ENCODE results near the gene NRCAM.
"Not testable (repeated sequence)": the region's sequence is repeated elsewhere in the genome, so short reads cannot be mapped to it uniquely, and the experiment has no call there.

NRCAM gene

GRCh38 chr7:108284349-108285002, 171.8 kb downstream of the NRCAM start:
- Mint-ChIP-seq H3K27me3 (peaks cover 3% of the 10 kb centered on the region), H3K36me3 (ENCODE audit: low read depth) (no peaks in the 10 kb centered on the region), H3K9me3 (no peaks in the 10 kb centered on the region), H3K4me3 (no peak overlapping the region), H3K4me1 (ENCODE audit: low read depth) (no peaks in the 10 kb centered on the region), H3K27ac (no peak overlapping the region)
- intact Hi-C loops (cut with micrococcal nuclease): no loop called here

- no peaks in the 10 kb centered on the region for H3K4me1 Mint-ChIP-seq (ENCODE audit: low read depth)
- intact Hi-C loops (cut with micrococcal nuclease): no loop called here
- H3K9me3 Mint-ChIP-seq: no peaks in the 10 kb centered on the region
- H3K27me3 Mint-ChIP-seq: peaks cover 3% of the 10 kb centered on the region
- H3K4me3 Mint-ChIP-seq: no peak overlapping the region
- H3K36me3 Mint-ChIP-seq (ENCODE audit: low read depth): no peaks in the 10 kb centered on the region
- no peak overlapping the region for H3K27ac Mint-ChIP-seq
Observed at GRCh38 chr7:108283252-108283651, 173.0 kb downstream of the NRCAM start.

- no peak overlapping the region for H3K4me3 Mint-ChIP-seq
- intact Hi-C loops (cut with micrococcal nuclease): no loop called here
Observed at GRCh38 chr7:108282427-108282996, 173.7 kb downstream of the NRCAM start.

DNA sequence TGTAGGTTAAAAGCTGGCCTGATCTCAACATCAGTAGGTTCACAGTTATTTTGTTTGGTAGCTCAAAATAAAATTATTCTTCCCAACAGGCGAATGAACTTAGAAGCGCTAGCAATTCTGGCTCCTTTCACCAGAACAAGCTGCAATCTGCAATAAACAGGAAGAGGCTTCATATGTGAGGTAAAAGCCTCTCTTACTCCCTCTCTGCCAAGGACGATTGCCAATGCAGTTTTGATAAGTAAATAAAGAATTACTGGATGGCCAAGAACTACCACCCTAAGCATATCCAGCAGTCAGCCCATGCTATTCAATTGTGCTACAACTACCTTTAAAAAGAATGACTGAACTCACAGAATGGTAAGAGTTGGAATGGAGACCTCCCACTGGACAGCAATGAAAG, 176.1 kb downstream of the NRCAM start:
- Mint-ChIP-seq H3K4me3 (no peak overlapping the region), H3K4me1 (ENCODE audit: low read depth) (no peaks in the 10 kb centered on the region), H3K36me3 (ENCODE audit: low read depth) (no peaks in the 10 kb centered on the region), H3K9me3 (peaks cover 23% of the 10 kb centered on the region), H3K27ac (no peak overlapping the region), H3K27me3 (peaks cover 3% of the 10 kb centered on the region)
- intact Hi-C loops (cut with micrococcal nuclease): no loop called here

More at GRCh38 chr7:108282427-108282996, 173.7 kb downstream of the NRCAM start:
- H3K36me3 Mint-ChIP-seq (ENCODE audit: low read depth): no peaks in the 10 kb centered on the region
- H3K9me3 Mint-ChIP-seq: peaks cover 3% of the 10 kb centered on the region
- peaks cover 3% of the 10 kb centered on the region for H3K27me3 Mint-ChIP-seq
- no peak overlapping the region for H3K27ac Mint-ChIP-seq
- no peaks in the 10 kb centered on the region for H3K4me1 Mint-ChIP-seq (ENCODE audit: low read depth)

DNA sequence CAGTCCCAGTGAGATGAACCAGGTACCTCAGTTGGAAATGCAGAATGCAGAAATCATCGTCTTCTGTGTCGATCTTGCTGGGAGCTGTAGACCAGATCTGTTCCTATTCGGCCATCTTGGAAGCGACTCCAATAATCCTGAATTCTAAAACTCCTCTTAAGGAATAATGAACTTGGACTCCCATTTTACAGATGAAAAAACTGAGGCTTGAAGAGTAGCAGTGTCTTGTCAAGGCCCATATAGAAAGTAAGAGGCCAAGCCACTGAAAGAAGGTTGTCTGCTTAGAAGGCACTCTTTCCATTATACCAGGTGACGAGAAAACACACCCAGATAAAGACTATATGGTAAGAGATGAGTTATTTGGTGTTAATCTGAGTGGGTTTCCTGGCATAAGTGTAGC, 177.5 kb downstream of the NRCAM start:
- no peaks in the 10 kb centered on the region for H3K27me3 Mint-ChIP-seq
- no peaks in the 10 kb centered on the region for H3K36me3 Mint-ChIP-seq (ENCODE audit: low read depth)
- no peak overlapping the region for H3K4me3 Mint-ChIP-seq
- H3K9me3 Mint-ChIP-seq: peaks cover 23% of the 10 kb centered on the region
- intact Hi-C loops (cut with micrococcal nuclease): no loop called here
- no peaks in the 10 kb centered on the region for H3K4me1 Mint-ChIP-seq (ENCODE audit: low read depth)
- no peak overlapping the region for H3K27ac Mint-ChIP-seq

- no peaks in the 10 kb centered on the region for H3K36me3 Mint-ChIP-seq (ENCODE audit: low read depth)
- H3K4me3 Mint-ChIP-seq: no peak overlapping the region
- H3K4me1 Mint-ChIP-seq (ENCODE audit: low read depth): no peaks in the 10 kb centered on the region
- no peak overlapping the region for H3K27ac Mint-ChIP-seq
- intact Hi-C loops (cut with micrococcal nuclease): no loop called here
- no peaks in the 10 kb centered on the region for H3K27me3 Mint-ChIP-seq
- peaks cover 23% of the 10 kb centered on the region for H3K9me3 Mint-ChIP-seq
Observed at GRCh38 chr7:108278281-108278680, 178.0 kb downstream of the NRCAM start.

GRCh38 chr7:108274447-108274846, 181.8 kb downstream of the NRCAM start:
- H3K27ac Mint-ChIP-seq; H3K36me3 Mint-ChIP-seq (ENCODE audit: low read depth); intact Hi-C loops (cut with micrococcal nuclease); H3K4me3 Mint-ChIP-seq; H3K27me3 Mint-ChIP-seq; H3K4me1 Mint-ChIP-seq (ENCODE audit: low read depth): not testable (repeated sequence)
- peaks cover 23% of the 10 kb centered on the region for H3K9me3 Mint-ChIP-seq

DNA sequence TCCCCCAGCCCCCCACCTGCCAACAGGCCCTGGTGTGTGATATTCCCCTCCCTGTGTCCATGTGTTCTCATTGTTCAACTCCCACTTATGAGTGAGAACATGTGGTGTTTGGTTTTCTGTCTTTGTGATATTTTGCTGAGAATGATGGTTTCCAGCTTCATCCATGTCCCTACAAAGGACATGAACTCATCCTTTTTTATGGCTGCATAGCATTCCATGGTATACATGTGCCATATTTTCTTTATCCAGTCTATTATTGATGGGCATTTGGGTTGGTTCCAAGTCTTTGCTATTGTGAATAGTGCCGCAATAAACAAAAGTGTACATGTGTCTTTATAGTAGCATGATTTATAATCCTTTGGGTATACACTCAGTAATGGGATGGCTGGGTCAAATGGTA, 183.3 kb downstream of the NRCAM start:
- H3K27me3 Mint-ChIP-seq; H3K36me3 Mint-ChIP-seq (ENCODE audit: low read depth); H3K4me3 Mint-ChIP-seq; H3K27ac Mint-ChIP-seq; H3K4me1 Mint-ChIP-seq (ENCODE audit: low read depth); intact Hi-C loops (cut with micrococcal nuclease): not testable (repeated sequence)
- peaks cover 23% of the 10 kb centered on the region for H3K9me3 Mint-ChIP-seq

DNA sequence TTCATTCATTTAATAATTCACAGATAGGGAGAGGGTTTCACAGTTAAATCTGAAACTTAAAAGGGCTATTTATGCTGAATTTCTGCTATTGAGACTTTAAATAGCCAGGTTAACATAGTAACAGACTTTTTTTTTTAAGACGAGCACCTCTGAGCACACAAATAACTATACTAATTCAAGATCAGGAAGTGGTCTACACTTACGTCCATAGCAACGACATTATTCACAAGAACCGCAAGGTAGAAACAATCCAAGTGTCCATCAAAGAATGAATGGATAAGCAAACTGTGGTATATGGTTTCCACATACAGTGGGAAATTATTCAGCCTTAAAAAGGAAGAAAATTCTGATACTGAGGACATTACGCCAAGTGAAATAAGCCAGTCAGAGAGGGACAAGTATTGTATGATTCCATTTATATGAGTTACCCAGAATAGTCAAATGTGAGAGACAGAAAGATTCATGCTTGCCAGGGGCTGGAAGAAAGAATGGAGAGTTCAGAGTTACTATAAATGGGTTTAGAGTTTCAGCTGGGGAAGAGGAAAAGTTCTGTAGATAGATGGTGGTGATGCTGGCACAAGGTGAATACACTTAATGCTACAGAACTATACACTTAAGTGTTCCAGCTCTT, 185.7 kb downstream of the NRCAM start:
- Mint-ChIP-seq H3K36me3 (ENCODE audit: low read depth) (no peaks in the 10 kb centered on the region), H3K4me1 (ENCODE audit: low read depth) (no peaks in the 10 kb centered on the region), H3K27ac (no peak overlapping the region), H3K4me3 (no peak overlapping the region), H3K9me3 (peaks cover under 1% of the 10 kb centered on the region), H3K27me3 (peaks cover 1% of the 10 kb centered on the region)
- intact Hi-C loops (cut with micrococcal nuclease): no loop called here

DNA sequence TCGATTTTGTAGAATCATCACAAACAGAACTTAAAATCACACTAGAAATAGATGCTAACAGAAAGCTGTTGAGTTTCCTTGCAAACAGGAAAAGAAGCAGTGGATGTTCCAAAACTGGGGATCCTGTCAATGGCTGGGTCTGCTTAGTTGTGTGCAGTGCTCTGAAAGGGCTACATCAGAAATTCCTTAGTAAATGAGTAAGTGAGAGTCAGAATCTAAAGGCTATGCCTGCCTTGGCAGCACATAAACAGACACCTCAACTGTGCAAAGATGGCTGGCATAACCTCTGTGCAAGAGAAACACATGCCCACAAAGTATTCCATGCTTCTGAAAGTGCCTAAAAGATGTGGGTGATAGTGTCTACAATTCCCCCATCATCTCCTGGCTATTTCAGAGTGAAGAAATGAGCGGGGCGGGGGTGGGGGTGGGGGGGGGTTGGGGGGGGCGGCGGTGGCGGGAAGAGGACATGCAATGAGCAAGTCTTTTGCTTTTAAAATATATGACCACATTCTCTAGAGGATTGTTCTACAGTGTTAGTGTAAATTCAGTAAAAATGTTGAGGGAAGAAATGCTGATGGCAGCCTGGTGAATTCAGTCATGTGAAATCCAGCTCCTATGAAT, 187.9 kb downstream of the NRCAM start:
- no peaks in the 10 kb centered on the region for H3K36me3 Mint-ChIP-seq (ENCODE audit: low read depth)
- H3K4me1 Mint-ChIP-seq (ENCODE audit: low read depth): no peaks in the 10 kb centered on the region
- H3K4me3 Mint-ChIP-seq: no peak overlapping the region
- no peak overlapping the region for H3K27ac Mint-ChIP-seq
- intact Hi-C loops (cut with micrococcal nuclease): no loop called here
- H3K27me3 Mint-ChIP-seq: peaks cover 1% of the 10 kb centered on the region
- no peaks in the 10 kb centered on the region for H3K9me3 Mint-ChIP-seq

GRCh38 chr7:108267615-108268014, 188.6 kb downstream of the NRCAM start:
- Mint-ChIP-seq H3K27me3 (peaks cover 1% of the 10 kb centered on the region), H3K9me3 (no peaks in the 10 kb centered on the region), H3K36me3 (ENCODE audit: low read depth) (no peaks in the 10 kb centered on the region), H3K4me1 (ENCODE audit: low read depth) (no peaks in the 10 kb centered on the region), H3K4me3 (no peak overlapping the region), H3K27ac (no peak overlapping the region)
- intact Hi-C loops (cut with micrococcal nuclease): no loop called here

DNA sequence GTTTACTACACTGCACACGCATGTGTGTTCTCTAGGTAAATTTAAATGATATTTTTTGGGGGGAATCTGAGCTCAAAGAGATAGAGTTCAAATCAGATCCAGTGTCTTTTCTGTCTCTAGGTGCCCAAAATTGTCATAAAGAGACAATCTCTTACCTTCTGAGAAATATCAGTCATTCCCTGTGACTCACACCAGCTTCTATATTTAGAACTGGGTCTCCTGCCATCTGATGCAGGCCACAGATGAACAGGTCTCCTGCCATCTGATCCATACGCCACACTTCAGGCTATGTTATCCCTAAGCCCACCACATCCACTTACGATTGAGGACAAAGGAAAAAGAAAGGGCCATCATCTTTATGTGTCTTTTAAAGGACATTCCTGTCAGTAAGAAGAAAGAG, 189.7 kb downstream of the NRCAM start:
- Mint-ChIP-seq H3K4me3 (no peak overlapping the region), H3K27ac (no peak overlapping the region), H3K4me1 (ENCODE audit: low read depth) (no peaks in the 10 kb centered on the region), H3K36me3 (ENCODE audit: low read depth) (no peaks in the 10 kb centered on the region), H3K27me3 (peaks cover 1% of the 10 kb centered on the region), H3K9me3 (no peaks in the 10 kb centered on the region)
- intact Hi-C loops (cut with micrococcal nuclease): no loop called here

DNA sequence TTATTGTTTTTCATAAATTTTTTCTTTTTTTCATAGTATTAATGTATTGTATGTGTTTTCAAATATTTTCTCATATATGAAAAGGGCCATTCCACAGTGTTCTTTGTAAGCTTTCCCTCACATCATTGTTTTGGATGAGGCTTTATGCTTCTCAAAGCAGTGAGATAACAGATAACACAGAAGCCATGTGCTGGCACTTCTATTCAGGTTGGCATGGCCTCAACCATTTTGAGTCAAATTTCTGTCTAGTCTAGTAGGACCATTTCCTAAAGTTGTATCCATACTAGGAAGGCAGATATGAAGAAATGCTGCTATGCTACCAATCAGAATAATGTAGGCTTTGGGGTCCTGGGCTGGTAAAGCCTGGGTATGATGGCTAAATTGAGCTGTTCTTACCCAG, 190.2 kb downstream of the NRCAM start:
- H3K36me3 Mint-ChIP-seq (ENCODE audit: low read depth): no peaks in the 10 kb centered on the region
- H3K27ac Mint-ChIP-seq: no peak overlapping the region
- no peaks in the 10 kb centered on the region for H3K4me1 Mint-ChIP-seq (ENCODE audit: low read depth)
- no peak overlapping the region for H3K4me3 Mint-ChIP-seq
- intact Hi-C loops (cut with micrococcal nuclease): no loop called here
- no peaks in the 10 kb centered on the region for H3K9me3 Mint-ChIP-seq
- peaks cover 1% of the 10 kb centered on the region for H3K27me3 Mint-ChIP-seq

GRCh38 chr7:108265007-108265406, 191.2 kb downstream of the NRCAM start:
- Mint-ChIP-seq H3K4me1 (ENCODE audit: low read depth) (no peaks in the 10 kb centered on the region), H3K36me3 (ENCODE audit: low read depth) (no peaks in the 10 kb centered on the region)

More at GRCh38 chr7:108265007-108265406, 191.2 kb downstream of the NRCAM start:
- H3K4me3 Mint-ChIP-seq: no peak overlapping the region
- intact Hi-C loops (cut with micrococcal nuclease): no loop called here
- no peaks in the 10 kb centered on the region for H3K9me3 Mint-ChIP-seq
- H3K27me3 Mint-ChIP-seq: peaks cover 1% of the 10 kb centered on the region
- no peak overlapping the region for H3K27ac Mint-ChIP-seq

Measured in dendritic cell treated with granulocyte-macrophage colony-stimulating factor and Interleukin-4, amounts not matched to agents 40 ng/mL and 50 ng/mL, for 4 days (primary cell).